ENCODE measurements around the gene HSD17B11. TPM values are rescaled to one million over a fixed set of nuclear protein-coding genes. Genes with fewer than 3 reads are reported as not detected.
"Not testable (repeated sequence)": the region's sequence is repeated elsewhere in the genome, so short reads cannot be mapped to it uniquely, and the experiment has no call there.

HSD17B11 gene
- polyA plus RNA-seq, 12 donors: 18.9 to 90.6 (median 24.6) TPM; not detected in 1

GRCh38 chr4:87363552-87363951, 27.4 kb downstream of the HSD17B11 start:
- no peak for DNase-seq

- no peak for DNase-seq
Measured at GRCh38 chr4:87360338-87360935, 30.6 kb downstream of the HSD17B11 start.

- DNase-seq: no peak
Measured at GRCh38 chr4:87359258-87359657, 31.7 kb downstream of the HSD17B11 start.

- no peak for DNase-seq
Measured at GRCh38 chr4:87356832-87357526, 34.0 kb downstream of the HSD17B11 start.

- DNase-seq: no peak
Measured at GRCh38 chr4:87354168-87355102, 36.6 kb downstream of the HSD17B11 start.

GRCh38 chr4:87353592-87353991, 37.4 kb downstream of the HSD17B11 start:
- peak; percentile 34 for DNase-seq

- DNase-seq: no peak
Measured at GRCh38 chr4:87345139-87345538, 45.8 kb downstream of the HSD17B11 start.

- no peak for DNase-seq
Measured at GRCh38 chr4:87342872-87343271, 48.1 kb downstream of the HSD17B11 start.

GRCh38 chr4:87341954-87342635, 48.9 kb downstream of the HSD17B11 start:
- DNase-seq: not testable (repeated sequence)

GRCh38 chr4:87339440-87339839, 51.5 kb downstream of the HSD17B11 start:
- no peak for DNase-seq

- DNase-seq: no peak
Measured at GRCh38 chr4:87337361-87337760, 53.6 kb downstream of the HSD17B11 start.

GRCh38 chr4:87333267-87333666, 57.7 kb downstream of the HSD17B11 start:
- no peak for DNase-seq

GRCh38 chr4:87330761-87331160, 60.2 kb downstream of the HSD17B11 start:
- DNase-seq: no peak

GRCh38 chr4:87327136-87327535, 63.9 kb downstream of the HSD17B11 start:
- DNase-seq: no peak

GRCh38 chr4:87326460-87326859, 64.5 kb downstream of the HSD17B11 start:
- no peak for DNase-seq

- DNase-seq: no peak
Measured at GRCh38 chr4:87322754-87323153, 68.2 kb downstream of the HSD17B11 start, which contains the start of gene HSD17B13. HSD17B13 (minus strand) TSS chr4:87322882; CDS start chr4:87322841, 41 bp downstream.

- no peak for DNase-seq
Measured at GRCh38 chr4:87321888-87322287, 69.1 kb downstream of the HSD17B11 start.

GRCh38 chr4:87317527-87317926, 73.5 kb downstream of the HSD17B11 start:
- DNase-seq: no peak

GRCh38 chr4:87316961-87317360, 74.0 kb downstream of the HSD17B11 start:
- no peak for DNase-seq

GRCh38 chr4:87315000-87315399, 76.0 kb downstream of the HSD17B11 start:
- DNase-seq: not testable (repeated sequence)

- DNase-seq: no peak
Measured at GRCh38 chr4:87313756-87314155, 77.2 kb downstream of the HSD17B11 start.

- no peak for DNase-seq
Measured at GRCh38 chr4:87311684-87312083, 79.3 kb downstream of the HSD17B11 start.

Data from muscle of arm (tissue), 12 donors.